Activated CD4-positive, alpha-beta T cell treated with anti-CD3 and anti-CD28 coated beads, Interleukin-2, amount 10 ng/mL, durations not matched to agents 24 days and 14 days (primary cell): Measurements from ENCODE around the gene IQSEC3. TPM values are rescaled to one million over a fixed set of nuclear protein-coding genes. Genes with fewer than 3 reads are reported as not detected.
"Not testable (repeated sequence)": the region's sequence is repeated elsewhere in the genome, so short reads cannot be mapped to it uniquely, and the experiment has no call there.

Experiments
- DNase-seq: peaks from one replicate; pipeline ENCODE4 v3.0.0; 2022
- H3K27ac Mint-ChIP-seq: one replicate; pipeline ENCODE4 v1.8.0; 2022; ENCODE audit warnings: mild to moderate bottlenecking, mixed read lengths
- H3K27me3 Mint-ChIP-seq: one replicate; pipeline ENCODE4 v1.8.0; 2022; ENCODE audit warnings: mixed read lengths
- H3K36me3 Mint-ChIP-seq: one replicate; pipeline ENCODE4 v1.8.0; 2022; ENCODE audit warnings: low read depth, mild to moderate bottlenecking, mixed read lengths
- H3K4me1 Mint-ChIP-seq: one replicate; pipeline ENCODE4 v1.8.0; 2021; ENCODE audit warnings: mixed read lengths
- H3K4me3 Mint-ChIP-seq: one replicate; pipeline ENCODE4 v1.8.0; 2022; ENCODE audit warnings: mild to moderate bottlenecking, moderate library complexity, mixed read lengths
- H3K9me3 Mint-ChIP-seq: one replicate; pipeline ENCODE4 v1.8.0; 2021; ENCODE audit warnings: mixed read lengths
- intact Hi-C: fragments of 100-400 bp; cut with micrococcal nuclease; formaldehyde crosslinking; loops from one replicate; pipeline ENCODE4 v1.15.1; 2023
- total RNA-seq: library from RNA; stranded (reverse); gene quantifications from 2 replicates; pipeline ENCODE4 v1.2.3, GENCODE V29; 2022

IQSEC3 gene
- total RNA-seq, 1 donor from 2014 or later: 0.05 TPM

DNA sequence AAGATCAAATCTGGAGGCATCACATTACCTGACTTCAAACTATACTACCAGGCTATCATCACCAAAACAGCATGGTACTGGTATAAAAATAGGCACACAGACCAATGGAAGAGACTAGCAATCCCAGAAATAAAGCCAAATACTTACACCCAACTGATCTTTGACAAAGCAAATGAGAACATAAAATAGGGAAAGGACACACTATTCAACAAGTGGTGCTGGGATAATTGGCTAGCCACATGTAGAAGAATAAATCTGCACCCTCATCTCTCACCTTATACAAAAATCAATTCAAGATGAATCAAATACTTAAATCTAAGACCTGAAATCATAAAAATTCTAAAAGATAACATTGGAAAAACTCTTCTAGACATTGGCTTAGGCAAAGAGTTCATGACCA, 4.7 kb upstream of the IQSEC3 start:
- H3K4me1 Mint-ChIP-seq, intact Hi-C loops, DNase-seq, H3K9me3 Mint-ChIP-seq, H3K4me3 Mint-ChIP-seq, H3K27ac Mint-ChIP-seq, H3K36me3 Mint-ChIP-seq: not testable (repeated sequence)
- peaks cover 31% of the 10 kb centered on the region for H3K27me3 Mint-ChIP-seq

DNA sequence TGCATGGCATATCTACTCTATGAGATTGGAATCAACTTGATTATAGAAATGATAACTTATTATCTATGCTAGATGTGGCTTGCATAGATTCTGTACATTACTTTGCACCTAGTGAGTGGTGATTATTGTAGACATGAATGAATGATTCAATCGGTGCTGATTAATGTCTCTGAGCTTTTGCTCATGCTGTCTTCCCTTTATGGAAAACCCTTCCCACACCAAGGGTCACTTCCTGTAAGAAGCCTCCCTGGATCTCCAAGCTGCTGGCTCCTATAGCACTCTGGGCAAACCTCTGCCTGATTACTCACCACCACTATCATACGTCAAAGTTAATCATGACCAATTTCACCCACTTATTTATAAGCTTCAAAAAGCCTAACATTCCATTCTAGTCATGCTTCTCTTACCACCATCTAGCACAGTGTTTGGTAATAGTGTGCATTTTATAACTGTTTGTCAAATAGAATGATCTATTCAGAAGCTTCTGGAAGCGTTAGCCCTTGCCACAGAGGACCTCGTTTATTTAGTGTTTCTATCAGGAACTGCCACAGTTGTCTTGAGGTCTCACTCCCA, 990 bp upstream of the IQSEC3 start:
- DNase-seq, H3K36me3 Mint-ChIP-seq, H3K4me3 Mint-ChIP-seq, intact Hi-C loops, H3K27ac Mint-ChIP-seq, H3K4me1 Mint-ChIP-seq, H3K9me3 Mint-ChIP-seq: not testable (repeated sequence)
- peaks cover 12% of the 10 kb centered on the region for H3K27me3 Mint-ChIP-seq

DNA sequence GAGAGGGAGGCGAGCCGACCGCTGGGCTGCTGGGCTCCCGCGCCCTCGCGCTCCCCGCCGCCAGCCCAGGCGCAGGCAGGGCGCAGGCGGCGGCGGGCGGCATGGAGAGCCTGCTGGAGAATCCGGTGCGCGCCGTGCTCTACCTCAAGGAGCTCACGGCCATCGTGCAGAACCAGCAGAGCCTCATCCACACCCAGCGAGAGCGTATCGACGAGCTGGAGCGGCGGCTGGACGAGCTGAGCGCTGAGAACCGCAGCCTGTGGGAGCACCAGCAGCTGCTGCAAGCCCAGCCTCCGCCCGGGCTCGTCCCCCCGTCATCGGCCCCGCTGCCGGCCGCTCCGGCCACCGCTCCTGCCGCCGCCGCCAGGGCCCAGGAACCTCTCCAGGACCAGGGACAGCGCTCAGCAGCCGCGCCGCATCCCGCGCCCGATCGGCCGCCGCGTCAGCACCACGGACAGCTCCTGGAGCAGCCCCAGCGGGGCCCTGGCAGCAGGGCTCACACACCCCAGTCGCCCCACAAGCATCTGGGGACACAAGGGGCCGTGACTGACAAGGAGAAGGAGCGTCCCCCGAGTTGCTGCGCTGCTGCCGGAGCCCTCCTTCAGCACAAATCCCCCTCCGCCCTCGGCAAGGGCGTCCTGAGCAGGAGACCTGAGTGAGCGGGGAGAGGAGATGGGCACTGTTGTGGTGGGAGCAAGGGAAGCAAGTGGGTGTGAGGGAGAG, 376 bp downstream of the IQSEC3 start:
- intact Hi-C loops, H3K4me3 Mint-ChIP-seq, H3K27me3 Mint-ChIP-seq, H3K9me3 Mint-ChIP-seq, H3K27ac Mint-ChIP-seq, H3K4me1 Mint-ChIP-seq, H3K36me3 Mint-ChIP-seq: not testable (repeated sequence)
- DNase-seq: peak; percentile 71

DNA sequence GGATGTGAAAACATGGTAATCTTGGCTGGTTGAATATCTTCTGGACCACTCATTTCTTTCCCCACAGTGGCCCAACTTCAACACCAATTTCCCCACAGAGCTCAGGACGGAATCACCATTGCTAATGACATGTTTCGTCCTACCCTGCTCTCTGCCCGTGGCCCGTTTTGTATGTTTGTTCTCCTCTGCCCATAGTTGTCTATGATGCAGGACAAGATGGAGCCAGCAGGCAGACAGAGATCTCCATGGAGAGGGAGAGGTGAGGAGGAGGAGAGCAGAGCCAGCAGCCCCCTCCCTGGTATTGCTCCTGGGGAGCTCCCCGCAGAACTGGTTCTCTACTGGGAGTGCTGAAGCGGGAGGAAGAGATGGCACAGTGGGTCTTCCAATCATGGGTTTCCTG, 3.1 kb downstream of the IQSEC3 start:
- H3K9me3 Mint-ChIP-seq, H3K27me3 Mint-ChIP-seq, H3K27ac Mint-ChIP-seq, intact Hi-C loops, DNase-seq, H3K4me3 Mint-ChIP-seq, H3K4me1 Mint-ChIP-seq, H3K36me3 Mint-ChIP-seq: not testable (repeated sequence)

DNA sequence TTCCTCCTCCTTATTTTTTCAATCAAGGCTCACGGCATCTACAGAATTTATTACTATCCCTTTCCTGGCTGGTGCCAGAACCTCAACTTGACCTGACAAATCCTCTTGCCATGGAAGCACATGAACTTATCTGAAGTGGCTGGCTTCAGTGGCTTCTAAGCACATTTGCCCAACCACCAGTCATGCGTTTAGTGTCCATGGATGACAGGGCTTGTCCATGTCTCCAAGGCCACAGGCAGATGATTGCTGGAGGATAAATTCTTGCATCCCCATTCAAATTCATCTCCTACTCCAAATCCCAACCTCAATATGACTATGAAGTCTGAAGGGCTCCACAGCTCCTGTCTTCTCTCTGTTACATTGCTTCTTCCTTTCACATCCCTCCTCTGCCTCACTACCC, 4.0 kb downstream of the IQSEC3 start:
- H3K36me3 Mint-ChIP-seq, H3K4me1 Mint-ChIP-seq, H3K9me3 Mint-ChIP-seq, H3K4me3 Mint-ChIP-seq, H3K27me3 Mint-ChIP-seq, intact Hi-C loops, DNase-seq, H3K27ac Mint-ChIP-seq: not testable (repeated sequence)

DNA sequence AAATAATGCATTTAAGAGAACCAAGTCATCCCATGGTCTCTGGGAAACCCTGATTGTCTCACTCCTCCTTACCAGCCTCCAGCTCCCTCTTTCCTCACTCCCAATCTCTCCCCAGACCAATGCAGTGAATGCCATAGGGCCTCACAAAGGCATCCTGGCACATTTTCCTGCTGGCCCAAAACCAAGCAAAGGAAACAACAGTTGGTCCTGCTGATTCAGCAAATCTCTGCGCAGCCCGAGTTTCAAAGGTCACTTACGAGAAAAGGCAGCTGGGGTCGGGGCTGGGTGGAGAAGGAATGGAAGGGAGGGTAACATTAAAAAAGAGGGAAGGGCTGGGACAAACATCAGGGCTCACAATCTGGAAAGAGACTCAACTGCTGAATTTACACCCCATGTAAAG, 5.5 kb downstream of the IQSEC3 start:
- H3K27me3 Mint-ChIP-seq: peaks cover 17% of the 10 kb centered on the region
- intact Hi-C loops, H3K27ac Mint-ChIP-seq: not testable (repeated sequence)

DNA sequence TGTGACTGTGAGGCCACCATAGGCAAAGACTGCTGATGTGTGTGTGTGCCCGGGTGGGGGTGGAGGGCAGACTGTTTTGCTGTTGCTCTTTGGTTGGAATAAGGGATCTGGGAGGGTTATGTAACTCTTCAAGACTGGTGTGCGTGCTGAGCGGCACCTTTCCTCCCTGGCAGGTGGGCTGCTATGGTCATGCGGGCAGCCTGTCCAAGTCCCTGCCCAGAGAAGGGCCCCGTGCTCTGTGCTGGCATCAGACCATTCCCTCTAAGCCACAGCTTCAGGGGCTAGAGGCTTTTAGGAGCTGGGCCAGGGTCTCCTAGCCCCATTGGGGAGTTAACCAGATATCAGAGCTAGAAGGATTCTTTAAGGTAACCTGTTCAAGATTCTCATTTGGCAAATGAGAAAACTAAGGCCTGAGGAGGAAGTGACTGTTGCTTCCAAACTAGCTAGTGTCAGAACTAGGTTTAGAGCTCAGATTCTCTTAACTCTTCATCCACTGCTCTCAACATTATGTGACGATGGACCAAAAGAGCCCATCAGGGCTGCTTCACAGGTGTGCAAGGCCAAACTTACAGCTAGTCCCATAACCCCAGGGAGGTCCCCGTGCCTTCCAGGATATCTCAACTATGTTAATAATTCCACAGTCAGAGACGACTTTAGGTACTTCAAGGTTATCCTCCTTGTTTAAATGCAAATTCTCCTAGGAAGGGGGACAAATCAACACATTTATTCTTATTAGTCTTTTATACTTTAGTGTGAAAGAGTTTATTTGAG, 8.0 kb downstream of the IQSEC3 start:
- H3K27me3 Mint-ChIP-seq: peaks cover 27% of the 10 kb centered on the region

More for the DNA sequence above, 5.5 kb downstream of the IQSEC3 start:
- H3K4me1 Mint-ChIP-seq, H3K9me3 Mint-ChIP-seq, DNase-seq, H3K36me3 Mint-ChIP-seq, H3K4me3 Mint-ChIP-seq: not testable (repeated sequence)

DNA sequence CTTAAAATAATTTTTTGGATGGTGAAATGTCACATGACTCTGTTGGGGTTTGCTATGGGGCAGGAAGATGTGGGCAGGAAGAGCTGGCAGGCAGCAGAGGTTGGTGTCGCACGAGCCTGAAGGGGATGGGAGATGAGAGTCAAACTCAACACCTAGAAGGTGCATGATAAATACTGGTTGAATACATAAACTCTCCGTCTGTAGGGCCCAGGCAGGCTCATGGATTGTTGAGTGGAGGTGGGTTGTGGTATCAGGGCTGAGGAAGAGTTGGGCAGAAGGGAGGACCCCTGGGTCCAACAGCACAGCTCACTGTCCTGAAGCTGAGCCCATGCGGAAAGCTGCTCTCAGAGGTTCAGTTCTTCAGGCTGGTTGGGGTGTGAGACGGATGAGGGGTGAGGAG, 9.0 kb downstream of the IQSEC3 start:
- H3K9me3 Mint-ChIP-seq, H3K27ac Mint-ChIP-seq, DNase-seq, H3K4me3 Mint-ChIP-seq, intact Hi-C loops, H3K4me1 Mint-ChIP-seq, H3K36me3 Mint-ChIP-seq: not testable (repeated sequence)
- H3K27me3 Mint-ChIP-seq: peaks cover 34% of the 10 kb centered on the region

More for the DNA sequence above, 8.0 kb downstream of the IQSEC3 start:
- H3K27ac Mint-ChIP-seq, H3K4me3 Mint-ChIP-seq, intact Hi-C loops, H3K4me1 Mint-ChIP-seq, H3K36me3 Mint-ChIP-seq, DNase-seq, H3K9me3 Mint-ChIP-seq: not testable (repeated sequence)

DNA sequence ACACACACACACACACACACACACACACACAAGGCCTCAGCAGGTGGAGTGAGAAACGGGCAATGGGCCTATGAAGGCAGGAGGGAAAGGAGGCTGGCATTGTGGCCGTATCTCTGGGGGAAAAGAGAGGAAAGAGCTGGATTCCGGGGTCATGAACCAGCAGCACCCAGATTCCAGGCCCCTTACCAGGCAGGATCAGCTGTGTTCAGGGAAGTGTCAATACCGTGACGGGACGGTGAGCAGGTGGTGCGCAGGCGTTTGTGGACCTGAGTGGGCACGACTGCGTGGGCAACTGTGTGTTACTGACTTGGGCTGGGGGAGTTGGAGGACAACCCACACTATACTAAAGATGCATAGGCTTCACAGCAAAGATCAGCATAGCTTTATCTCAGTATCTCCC, 9.5 kb downstream of the IQSEC3 start:
- H3K4me3 Mint-ChIP-seq, H3K9me3 Mint-ChIP-seq, intact Hi-C loops, H3K27ac Mint-ChIP-seq, DNase-seq, H3K36me3 Mint-ChIP-seq, H3K4me1 Mint-ChIP-seq: not testable (repeated sequence)
- peaks cover 38% of the 10 kb centered on the region for H3K27me3 Mint-ChIP-seq

DNA sequence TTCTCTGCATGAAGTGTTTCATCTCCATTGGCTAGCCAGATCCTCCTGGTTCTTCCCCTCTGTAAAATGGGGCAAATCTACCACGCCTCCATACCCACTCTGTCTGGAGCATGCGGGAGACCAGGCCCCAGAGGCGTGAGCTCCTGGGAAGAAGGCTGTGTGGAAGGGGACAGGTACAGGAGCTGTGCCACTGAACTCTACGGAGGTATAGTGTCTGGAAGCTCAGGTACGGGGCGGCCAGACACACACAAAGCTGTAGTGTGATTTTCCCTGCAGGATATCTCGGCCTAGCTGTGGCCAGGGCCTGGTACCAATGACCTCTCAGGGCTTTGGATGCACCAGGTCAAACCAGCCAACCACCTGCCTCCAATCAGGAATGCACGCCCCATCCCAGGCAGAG, 10.0 kb downstream of the IQSEC3 start:
- H3K36me3 Mint-ChIP-seq, intact Hi-C loops, H3K27ac Mint-ChIP-seq, H3K9me3 Mint-ChIP-seq, H3K4me1 Mint-ChIP-seq, DNase-seq, H3K4me3 Mint-ChIP-seq: not testable (repeated sequence)
- H3K27me3 Mint-ChIP-seq: peaks cover 42% of the 10 kb centered on the region

DNA sequence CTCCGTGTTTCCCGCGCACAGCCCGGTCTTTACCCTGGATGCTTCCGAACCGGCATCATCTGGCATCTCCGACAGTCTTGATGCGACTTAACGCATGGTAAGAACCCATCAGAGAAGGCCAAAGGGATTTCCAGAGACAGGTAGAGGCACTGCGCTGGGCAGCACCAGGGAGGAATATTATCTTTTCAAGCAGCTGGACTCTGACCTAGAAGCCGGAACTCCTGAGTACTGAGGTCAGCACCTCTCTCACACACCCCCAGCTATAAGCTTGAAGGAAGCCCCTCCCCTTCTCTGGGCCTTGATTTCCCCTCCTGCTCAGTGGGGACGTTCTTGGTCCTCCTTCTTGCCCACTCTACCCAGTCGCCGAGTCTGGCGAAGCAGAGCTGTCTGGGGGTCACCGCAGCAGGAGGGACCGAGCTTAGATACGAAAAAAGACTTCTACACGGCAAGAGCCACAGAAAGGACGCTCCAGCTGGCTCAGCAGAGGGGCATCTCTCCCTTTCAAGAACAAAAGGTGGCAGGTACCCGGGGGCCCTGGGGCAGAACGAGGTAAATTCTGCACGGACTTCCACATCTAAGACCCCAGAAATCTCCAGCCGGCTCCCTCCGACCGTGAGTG, 10.6 kb downstream of the IQSEC3 start:
- H3K27ac Mint-ChIP-seq, H3K4me3 Mint-ChIP-seq, intact Hi-C loops, H3K36me3 Mint-ChIP-seq, DNase-seq, H3K4me1 Mint-ChIP-seq, H3K9me3 Mint-ChIP-seq: not testable (repeated sequence)
- H3K27me3 Mint-ChIP-seq: peaks cover 43% of the 10 kb centered on the region

DNA sequence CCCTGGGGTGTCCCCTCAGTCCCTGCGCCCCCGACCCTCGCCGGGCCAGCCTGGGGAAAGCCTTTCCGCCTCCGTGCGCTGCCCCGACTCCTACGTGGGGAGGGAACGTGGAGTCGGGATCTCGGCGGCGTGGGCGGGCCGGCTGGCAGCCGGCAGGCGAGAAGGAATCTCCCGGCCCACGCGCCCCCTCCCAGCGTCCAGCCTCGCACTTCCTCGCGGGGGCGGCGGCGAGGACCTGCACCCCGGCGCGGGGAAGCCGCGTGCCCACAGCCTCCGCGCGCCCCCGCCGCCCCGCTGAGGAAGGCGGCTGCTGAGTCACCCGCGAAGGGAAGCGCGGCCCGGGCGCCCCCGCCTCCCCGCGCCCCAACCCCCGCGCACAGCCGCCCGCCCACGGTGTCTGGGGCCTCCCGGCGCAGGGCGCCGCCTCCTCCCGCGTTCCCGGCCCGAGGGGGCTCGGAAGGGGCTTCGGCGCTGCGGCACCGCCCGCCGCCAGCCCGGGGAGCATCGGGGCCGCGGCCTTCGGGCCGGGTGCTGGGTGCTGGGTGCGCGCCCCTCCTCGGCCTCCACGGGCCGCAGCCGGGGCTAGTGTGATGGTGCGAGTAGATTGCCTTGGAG, 11.3 kb downstream of the IQSEC3 start:
- H3K4me3 Mint-ChIP-seq, H3K36me3 Mint-ChIP-seq, H3K9me3 Mint-ChIP-seq, DNase-seq, H3K4me1 Mint-ChIP-seq, H3K27ac Mint-ChIP-seq, intact Hi-C loops: not testable (repeated sequence)
- peaks cover 43% of the 10 kb centered on the region for H3K27me3 Mint-ChIP-seq

DNA sequence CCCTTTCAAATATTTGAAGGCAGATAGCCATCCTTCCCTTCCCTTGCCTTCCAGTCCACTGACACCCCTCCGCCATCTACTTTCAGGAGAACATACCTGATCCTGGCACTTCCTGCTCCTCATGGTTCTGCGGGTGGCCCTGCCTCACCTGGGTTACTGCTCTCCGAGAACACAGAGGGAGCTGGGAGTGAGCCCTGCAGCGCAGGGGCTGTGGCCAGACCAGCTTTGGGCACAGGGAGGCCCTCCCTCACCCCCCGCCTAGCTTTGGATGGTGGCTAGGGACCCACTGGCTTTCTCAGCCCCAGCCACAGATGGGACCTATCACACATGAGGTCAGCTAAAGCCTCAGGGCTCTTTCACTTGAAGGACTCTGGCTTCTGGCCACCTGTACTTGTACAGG, 12.4 kb downstream of the IQSEC3 start:
- Mint-ChIP-seq H3K4me3 (no peak overlapping the region), H3K9me3 (no peaks in the 10 kb centered on the region), H3K4me1 (no peaks in the 10 kb centered on the region), H3K27me3 (peaks cover 43% of the 10 kb centered on the region), H3K36me3 (no peaks in the 10 kb centered on the region), H3K27ac (no peak overlapping the region)
- intact Hi-C loops: no loop called here
- no peak for DNase-seq
